Large intestine (tissue), 3 donors: ENCODE results near the gene MARCO. TPM values are rescaled to one million over a fixed set of nuclear protein-coding genes. Genes with fewer than 3 reads are reported as not detected.
"Not testable (repeated sequence)": the region's sequence is repeated elsewhere in the genome, so short reads cannot be mapped to it uniquely, and the experiment has no call there.

Experiments used
- DNase-seq, 2 donors: peaks; one replicate each; pipeline versions ENCODE4 v3.0.0 to v3.0.0-alpha.2; 2013
- H3K27ac ChIP-seq: one replicate; pipeline ENCODE4 v1.5.1; 2013; ENCODE audit warnings: low read length
- H3K27me3 ChIP-seq: 2 replicates; pipeline ENCODE4 v1.6.1; 2013; ENCODE audit warnings: low read length; ENCODE audit not compliant: control insufficient read depth, insufficient read depth
- H3K36me3 ChIP-seq: 2 replicates; pipeline ENCODE4 v1.6.1; 2013; ENCODE audit warnings: low read length; ENCODE audit not compliant: control insufficient read depth, insufficient read depth
- H3K4me1 ChIP-seq: one replicate; pipeline ENCODE4 v1.6.1; 2013; ENCODE audit warnings: low read length; ENCODE audit not compliant: control insufficient read depth, insufficient read depth
- H3K4me3 ChIP-seq: one replicate; pipeline ENCODE4 v1.5.1; 2013; ENCODE audit warnings: low read length
- H3K9me3 ChIP-seq: one replicate; pipeline ENCODE4 v1.6.1; 2013; ENCODE audit warnings: mild to moderate bottlenecking, low read depth, low read length, moderate library complexity; ENCODE audit not compliant: control insufficient read depth
- WGBS: methylation state at CpG from one replicate; pipeline ENCODE4 v1.1.5; 2013; ENCODE audit warnings: low lambda C conversion rate; ENCODE audit not compliant: insufficient coverage; 5-methylcytosine and 5-hydroxymethylcytosine counted together
- polyA plus RNA-seq: library from polyadenylated mRNA; unstranded; fragments of 120-200 nt; gene quantifications from one replicate; pipeline ENCODE4 v1.2.1, GENCODE V29; 2013

MARCO gene
- polyA plus RNA-seq, 1 donor, result 0.18 TPM

DNA sequence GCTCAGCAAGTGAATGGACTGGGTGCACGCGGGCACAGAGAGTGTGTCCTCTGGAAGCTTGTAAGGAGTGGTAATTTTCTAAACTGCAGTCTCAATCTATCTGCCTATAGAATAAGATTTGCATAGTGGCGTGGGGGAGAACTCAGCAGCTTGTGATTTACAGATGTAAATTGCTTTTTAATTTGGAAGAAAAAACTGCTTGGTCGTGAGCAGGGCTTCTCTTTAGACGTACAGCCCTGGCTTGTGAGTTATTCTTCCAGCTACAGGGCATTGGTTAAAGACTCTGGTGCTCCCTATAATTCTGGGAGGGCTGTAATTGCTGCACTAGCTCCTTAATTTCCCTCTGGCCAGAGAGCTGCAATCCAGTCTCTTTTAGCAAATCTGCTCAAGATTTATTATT, 84.9 kb downstream of the MARCO start:
- DNase-seq, result no peak
- Histone ChIP-seq H3K36me3 (no peaks in the 10 kb centered on the region), H3K27me3 (peaks cover 2% of the 10 kb centered on the region), H3K27ac (no peak overlapping the region), H3K4me3 (no peak overlapping the region), H3K9me3 (no peaks in the 10 kb centered on the region), H3K4me1 (no peaks in the 10 kb centered on the region)
- no CpG with 5 or more reads among the region's 5 CpGs for WGBS

DNA sequence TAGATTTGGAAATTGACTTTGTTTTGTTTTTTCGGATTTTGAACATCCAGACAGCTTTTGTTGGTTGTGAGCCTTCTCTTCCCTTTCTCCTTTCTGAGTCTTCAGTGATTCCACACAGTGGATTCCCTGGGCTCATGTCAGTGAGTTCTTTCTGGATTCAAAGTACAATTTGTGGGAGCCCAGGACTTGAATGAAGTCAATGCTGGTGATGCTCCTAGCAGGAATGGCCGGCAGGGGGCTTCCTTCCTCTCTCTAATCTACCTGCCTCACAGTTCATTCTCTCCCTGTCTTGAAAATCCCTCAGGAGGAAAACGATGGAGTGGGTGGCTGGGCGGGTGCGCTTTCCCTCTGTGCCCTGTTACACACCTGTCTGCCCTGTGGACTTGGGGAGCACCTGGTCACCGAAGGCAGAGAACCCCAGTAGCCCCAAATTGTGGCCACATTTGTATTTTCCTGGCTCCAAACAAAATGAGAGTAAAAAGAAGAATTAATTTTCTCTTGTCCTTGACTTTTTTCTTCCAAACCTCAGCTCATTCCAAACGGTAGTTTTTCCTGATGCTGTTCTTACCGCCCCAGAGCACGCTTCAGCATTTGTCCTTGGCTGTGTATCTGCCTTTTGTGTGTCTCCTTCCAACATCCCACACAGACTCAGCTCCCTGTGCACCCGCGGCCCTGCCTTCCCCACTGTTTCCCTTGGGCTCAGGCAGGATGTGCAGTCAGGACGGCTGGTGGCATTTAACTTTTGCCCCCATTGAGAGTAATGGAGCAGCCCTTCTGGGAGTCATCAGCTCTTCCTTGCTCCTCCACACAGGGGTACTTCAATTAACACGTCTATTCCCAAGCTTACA, 86.6 kb downstream of the MARCO start:
- WGBS, result 71% methylated on average over 4 of the region's 13 CpGs
- no peaks in the 10 kb centered on the region for H3K4me1 ChIP-seq
- no peak overlapping the region for H3K27ac ChIP-seq
- H3K4me3 ChIP-seq, result no peak overlapping the region
- DNase-seq, result no peak
- no peaks in the 10 kb centered on the region for H3K9me3 ChIP-seq
- H3K27me3 ChIP-seq, result no peaks in the 10 kb centered on the region
- no peaks in the 10 kb centered on the region for H3K36me3 ChIP-seq

DNA sequence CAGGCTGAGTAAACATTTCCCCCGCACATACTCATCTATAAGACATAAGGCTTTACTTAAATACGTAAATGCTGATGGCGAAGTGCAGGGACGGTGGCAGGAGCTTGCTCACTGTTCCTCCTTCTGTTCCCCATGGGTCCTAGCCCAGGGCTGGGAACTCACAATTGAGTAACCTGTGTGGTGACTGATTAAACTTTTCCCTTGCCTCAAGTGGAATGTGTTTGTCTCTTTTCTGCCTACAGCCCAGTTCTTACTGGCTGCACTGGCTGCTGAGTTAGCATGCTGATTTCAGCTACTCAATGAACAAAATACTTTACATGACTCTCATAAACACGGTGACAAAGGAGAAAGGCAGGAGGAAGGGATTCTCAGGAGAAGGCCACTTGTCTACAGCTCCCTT, 87.3 kb downstream of the MARCO start:
- H3K36me3 ChIP-seq, result no peaks in the 10 kb centered on the region
- no peaks in the 10 kb centered on the region for H3K9me3 ChIP-seq
- no peak overlapping the region for H3K27ac ChIP-seq
- H3K4me3 ChIP-seq, result no peak overlapping the region
- DNase-seq, result no peak
- no peaks in the 10 kb centered on the region for H3K4me1 ChIP-seq
- no peaks in the 10 kb centered on the region for H3K27me3 ChIP-seq
- WGBS, result 60% methylated on average over 3 of the region's 5 CpGs

DNA sequence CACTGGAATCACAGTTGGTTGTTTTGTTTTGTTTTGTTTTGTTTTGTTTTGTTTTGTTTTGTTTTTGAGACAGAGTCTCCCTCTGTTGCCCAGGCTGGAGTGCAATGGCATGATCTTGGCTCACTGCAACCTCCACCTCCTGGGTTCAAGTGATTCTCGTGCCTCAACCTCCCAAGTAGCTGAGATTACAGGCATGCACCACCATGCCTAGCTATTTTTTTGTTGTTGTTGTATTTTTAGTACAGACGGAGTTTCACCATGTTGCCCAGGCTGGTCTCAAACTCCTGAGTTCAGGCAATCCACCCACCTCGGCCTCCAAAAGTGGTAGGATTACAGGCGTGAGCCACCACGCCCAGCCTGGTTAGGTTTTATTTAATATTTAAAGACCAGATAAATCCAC, 95.9 kb downstream of the MARCO start:
- H3K4me1 ChIP-seq, H3K27me3 ChIP-seq, H3K9me3 ChIP-seq, H3K27ac ChIP-seq, DNase-seq, H3K36me3 ChIP-seq, H3K4me3 ChIP-seq: not testable (repeated sequence)
- WGBS, result 80% methylated on average over 1 of the region's 5 CpGs

DNA sequence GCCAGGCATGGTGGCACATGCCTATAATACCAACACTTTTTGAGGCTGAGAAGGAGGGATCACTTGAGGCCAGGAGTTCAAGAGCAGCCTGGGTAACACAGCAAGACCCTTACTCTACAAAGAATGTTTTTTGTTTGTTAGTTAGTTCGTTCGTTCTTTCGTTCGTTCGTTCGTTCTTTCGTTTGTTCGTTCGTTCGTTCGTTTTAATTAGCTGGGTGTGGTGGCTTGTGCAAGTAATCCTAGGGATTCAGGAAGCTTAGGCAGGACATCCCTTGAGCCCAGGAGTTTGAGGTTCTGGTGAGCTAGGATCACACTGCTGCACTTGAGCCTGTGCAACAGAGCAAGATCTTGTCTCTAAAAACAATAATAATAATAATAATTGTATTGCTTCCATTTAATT, 98.7 kb downstream of the MARCO start:
- Histone ChIP-seq H3K27me3 (no peaks in the 10 kb centered on the region), H3K27ac (no peak overlapping the region), H3K9me3 (peaks cover 4% of the 10 kb centered on the region), H3K36me3 (no peaks in the 10 kb centered on the region), H3K4me1 (no peaks in the 10 kb centered on the region), H3K4me3 (no peak overlapping the region)
- 97% methylated on average over 7 of the region's 11 CpGs for WGBS
- DNase-seq, result no peak

Other genes starting within 250 kb of the MARCO start
- gene EN1, start 94.5 kb upstream of the MARCO start, polyA plus RNA-seq, result not detected
- gene C1QL2, start 216.6 kb downstream of the MARCO start, polyA plus RNA-seq, result 0.18 TPM